ENCODE data around the gene GZMB.
A peak's percentile ranks its signal among the peaks of the same experiment; 100 is the strongest.
"Not testable (repeated sequence)": the region's sequence is repeated elsewhere in the genome, so short reads cannot be mapped to it uniquely, and the experiment has no call there.

GZMB gene

GRCh38 chr14:24630872-24631477 is 3.0 kb downstream of the GZMB start:
- DNase-seq = no peak

DNA sequence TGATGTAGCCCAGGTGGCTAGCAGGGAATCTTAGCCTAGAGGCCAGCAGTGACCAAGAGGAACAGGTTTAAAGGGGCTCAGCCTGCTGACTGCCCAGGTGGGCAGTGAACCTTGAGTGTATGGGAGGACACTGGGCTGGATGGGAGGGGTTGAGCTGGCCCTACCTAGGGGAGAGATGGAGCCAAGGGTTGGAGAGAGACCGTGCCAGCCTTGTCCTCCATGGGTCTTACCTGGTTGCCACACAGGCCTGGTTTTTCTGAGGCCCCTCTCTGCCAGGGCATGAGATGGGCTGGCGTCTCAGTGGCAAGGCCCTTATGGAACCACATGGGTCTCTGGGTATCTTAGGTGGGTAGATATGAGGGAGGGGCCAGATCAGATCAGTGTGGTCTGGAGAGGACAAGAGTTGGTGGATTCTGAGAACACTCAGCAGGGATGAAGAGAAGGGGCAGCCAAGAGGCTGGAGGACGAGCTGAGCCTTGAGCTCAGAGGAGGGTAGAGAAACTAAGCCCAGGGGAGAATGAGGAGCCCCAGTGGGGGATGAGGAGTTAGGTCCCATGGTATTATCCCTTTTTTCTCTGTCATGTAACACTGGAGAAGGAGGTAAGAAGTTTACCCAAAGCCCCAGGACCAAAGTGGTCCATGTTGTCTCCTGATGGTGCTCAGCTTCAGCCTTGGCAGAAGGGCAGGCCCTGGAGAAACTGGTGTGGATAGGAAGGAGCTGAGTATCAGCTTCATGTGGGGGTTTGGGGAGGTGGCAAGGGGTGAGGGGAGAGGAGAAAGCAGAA is 3.7 kb downstream of the GZMB start:
- DNase-seq = no peak

GRCh38 chr14:24629521-24629920 is 4.5 kb downstream of the GZMB start:
- DNase-seq = no peak

DNA sequence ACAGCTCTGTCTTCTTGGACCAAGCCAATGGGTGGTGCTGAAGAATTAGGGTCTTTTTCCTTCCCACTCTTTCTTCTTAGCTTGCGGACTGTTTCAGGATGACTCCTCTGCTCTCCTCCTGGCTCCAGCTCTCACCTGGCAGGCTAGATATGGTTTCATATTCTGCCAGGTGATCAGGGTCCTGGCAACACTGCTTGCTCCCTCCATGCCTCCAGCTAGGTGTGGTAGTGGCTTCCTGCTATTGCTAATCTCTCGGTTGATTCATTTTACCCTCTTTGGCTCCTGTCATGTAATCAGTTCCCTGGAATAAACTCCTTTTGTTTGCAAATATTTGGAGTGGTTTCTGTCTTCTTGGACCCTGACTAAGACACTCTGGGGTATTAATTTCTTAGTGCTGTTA is 20.2 kb downstream of the GZMB start:
- no peak for DNase-seq

DNA sequence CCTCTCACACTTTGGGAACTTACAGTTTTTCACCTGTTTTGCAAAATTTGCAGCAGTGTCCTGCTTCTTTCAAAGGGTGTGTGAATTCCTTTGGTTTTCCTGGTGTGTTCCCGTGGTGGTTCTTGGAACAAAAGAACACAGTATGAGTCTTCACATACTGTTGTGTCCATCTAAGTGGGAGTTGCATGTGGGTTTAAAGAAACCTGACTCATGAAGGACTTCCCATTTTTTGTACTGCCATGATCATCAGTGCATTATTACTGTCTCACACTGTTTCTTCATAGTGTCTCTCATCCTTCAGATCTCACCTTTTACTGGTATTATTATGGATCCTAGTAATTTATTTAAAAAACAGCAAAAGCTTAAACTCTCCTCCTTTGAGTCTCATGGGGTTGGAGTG is 20.7 kb downstream of the GZMB start:
- DNase-seq = peak; percentile 61 to 78 (median 74)

- no peak for DNase-seq
Observed at GRCh38 chr14:24612196-24612595, 21.8 kb downstream of the GZMB start.

DNA sequence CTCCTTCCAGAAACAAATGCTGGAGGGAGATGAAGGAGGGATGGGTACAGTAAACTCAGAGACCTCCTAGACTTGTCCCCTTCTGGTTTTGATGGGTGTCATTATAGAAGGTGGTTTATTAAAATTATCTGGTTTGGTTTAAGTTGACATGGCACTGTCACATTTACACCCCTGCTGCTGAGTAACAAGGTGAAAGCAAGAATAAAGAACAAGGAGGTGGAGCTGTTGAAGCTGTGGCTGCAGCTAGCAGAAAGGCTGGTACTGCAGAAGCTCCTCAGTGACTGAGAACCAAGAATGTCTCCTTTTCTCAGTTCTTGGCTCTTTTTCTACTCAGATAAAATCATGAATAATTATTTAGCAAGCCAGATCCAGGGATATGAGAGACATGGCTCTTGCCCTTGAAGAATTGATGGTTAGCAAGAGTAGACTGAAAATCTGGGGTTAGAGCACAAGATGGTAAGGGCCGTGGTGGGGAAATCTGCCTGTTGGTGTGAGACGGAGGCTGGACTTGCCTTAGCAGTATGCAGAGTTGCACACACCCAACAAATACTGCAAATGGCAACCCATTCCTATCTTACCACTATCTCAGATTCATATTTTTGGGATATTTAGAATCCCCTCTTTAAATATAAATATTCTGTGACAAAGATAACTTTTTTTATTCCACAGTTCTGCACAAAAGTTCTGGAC is 24.2 kb downstream of the GZMB start, which contains the start of gene GZMH:
Gene GZMH, minus strand, starts transcription at position 31 of the 690 bp plus-strand sequence. CDS start 72 bp downstream, outside the sequence.
- DNase-seq = no peak

DNA sequence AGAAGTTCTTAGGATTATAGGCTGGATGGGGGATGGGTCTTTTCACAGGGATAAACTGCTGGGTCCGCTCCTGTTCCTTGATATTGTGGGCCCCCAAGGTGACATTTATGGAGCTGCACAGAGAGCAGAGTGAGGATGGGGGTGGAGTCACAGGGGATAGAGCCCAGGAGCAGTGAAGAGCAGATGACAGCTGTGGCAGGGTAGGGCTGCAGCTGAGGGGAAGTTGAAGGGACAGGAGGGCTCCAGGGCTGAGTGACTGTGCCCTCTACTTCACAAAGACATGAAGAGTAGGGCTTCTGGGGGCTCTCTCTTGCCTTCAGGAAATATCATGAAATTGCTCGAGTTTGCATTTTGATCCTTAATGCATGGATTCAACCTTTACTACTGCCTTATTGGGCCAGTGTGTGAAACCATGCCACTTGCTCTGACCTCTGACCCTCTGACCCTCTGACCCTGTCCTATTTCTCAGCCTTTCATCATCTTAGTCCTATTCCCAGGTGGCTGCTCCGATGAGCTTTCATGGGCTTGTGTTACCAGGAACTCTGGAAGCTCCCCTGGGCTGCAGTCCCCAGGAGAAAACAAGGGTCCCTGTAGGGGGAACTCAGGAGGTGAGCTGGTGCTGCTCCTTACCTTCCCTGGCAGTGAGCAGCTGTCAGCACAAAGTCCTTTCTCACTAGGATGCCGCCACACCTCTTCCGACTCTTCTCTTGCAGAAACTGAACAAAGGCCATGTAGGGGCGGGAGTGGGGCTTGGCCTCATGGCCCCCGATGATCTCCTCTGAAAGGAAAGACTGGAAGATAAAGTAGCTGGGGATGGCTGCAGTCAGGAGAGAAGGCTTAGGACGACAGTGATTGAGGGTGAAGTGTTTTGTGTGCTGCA is 26.1 kb downstream of the GZMB start:
- peak in 1 of 3 donors; percentile 6 for DNase-seq

DNA sequence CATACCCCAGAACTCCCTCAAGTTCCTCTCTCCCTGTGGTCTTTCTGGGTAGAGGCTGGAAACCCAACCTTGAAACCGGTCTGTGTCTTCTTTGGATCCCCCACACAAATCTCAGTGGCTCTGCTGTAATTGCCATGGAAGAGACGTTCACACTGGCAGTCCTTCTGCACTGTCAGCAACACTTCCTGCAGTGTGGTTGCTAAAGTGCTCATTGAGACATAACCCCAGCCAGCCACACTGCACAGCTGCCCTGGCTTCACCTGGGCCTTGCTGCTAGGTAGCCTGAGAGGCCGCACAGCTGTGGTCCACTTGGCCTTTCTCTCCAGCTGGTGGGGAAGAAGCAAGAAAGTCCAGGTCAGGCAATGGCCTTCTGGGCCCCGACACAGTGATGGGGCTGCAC is 26.9 kb downstream of the GZMB start:
- peak in 1 of 3 donors; percentile 9 for DNase-seq

GRCh38 chr14:24606297-24606696 is 27.7 kb downstream of the GZMB start:
- DNase-seq = no peak

DNA sequence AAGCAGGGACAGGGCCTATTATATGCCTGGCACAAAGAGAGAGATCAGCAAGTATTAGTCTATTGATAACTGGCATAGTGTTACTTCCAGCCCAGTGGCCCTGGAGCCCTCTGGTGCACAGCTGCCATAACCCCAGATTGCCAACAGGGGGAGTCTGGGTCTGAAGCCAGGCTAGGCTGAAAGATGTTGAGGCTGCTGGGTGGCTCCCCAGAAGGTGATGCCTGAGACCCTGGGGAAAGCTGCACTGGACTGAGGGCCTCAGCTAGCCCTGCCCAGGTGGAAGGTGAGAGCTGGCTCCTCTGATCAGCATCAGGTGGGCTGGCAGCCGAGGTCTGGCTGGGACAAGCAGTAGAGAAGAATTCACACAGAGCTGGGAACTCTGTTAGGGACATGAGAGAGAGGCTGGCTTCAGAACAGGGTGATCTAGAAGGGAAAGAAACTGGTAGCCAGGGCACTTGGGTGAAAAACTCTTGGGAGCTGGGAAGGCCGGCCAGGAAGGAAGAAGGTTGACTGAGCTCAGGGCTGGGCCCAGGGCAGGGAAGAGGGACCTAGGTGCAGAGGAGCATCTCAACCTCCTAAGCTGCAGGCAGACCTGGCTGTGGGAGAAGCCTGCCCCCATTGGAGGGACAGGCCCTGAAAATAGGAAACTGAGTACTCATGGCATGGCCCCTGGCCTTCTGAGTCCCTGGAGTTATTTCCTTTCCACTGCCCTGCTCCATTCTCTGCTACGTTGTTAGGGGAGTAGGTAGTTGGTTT is 28.4 kb downstream of the GZMB start:
- DNase-seq = peak; percentile 58 to 73 (median 59)

DNA sequence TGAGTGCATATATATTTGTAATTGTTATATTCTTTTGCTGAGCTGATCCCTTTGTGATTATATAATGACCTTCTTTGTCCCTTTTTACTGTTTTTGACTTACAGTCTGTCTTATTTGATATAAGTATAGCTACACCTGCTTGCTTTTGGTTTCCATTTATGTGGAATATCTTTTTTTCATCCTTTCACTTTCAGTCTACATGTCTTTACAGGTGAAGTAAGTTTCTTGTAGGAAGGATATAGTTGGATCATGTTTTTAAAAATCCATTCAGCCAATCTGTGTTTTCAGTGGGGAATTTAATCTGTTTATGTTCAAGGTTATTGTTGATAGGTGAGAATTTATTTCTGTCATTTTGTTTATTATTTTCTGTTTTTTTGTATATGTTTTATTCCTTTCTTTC is 36.6 kb downstream of the GZMB start:
- no peak for DNase-seq

- DNase-seq = peak in 1 of 3 donors; percentile 31
Observed at GRCh38 chr14:24595073-24595808, 38.7 kb downstream of the GZMB start.

DNA sequence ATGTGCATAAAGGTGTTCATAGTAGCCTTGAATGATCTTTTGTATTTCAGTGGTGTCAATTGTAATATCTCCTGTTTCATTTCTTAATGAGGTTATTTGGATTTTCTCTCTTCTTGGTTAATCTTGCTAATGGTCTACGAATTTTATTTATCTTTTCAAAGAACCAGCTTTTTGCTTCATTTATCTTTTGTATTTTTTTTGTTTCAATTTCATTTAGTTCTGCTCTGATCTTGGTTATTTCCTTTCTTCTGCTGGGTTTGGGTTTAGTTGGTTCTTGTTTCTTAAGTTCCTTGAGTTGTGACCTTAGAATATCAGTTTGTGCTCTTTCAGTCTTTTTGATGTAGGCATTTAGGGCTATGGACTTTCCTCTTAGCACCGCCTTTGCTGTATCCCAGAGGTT is 43.0 kb downstream of the GZMB start:
- not testable (repeated sequence) for DNase-seq

- not testable (repeated sequence) for DNase-seq
Observed at GRCh38 chr14:24584402-24584801, 49.6 kb downstream of the GZMB start.
